Kidney (tissue), 14 donors: Measurements from ENCODE around the gene DCXR. TPM values are rescaled to one million over a fixed set of nuclear protein-coding genes. Genes with fewer than 3 reads are reported as not detected.

ENCODE experiments used
- DNase-seq, 5 donors: peaks; one replicate each; pipeline ENCODE4 v3.0.0-alpha.2; 2013 to 2020
- FAIRE-seq: peaks from 2 replicates; lab custom pipeline; 2012; peaks lifted over from hg19 to GRCh38; lab: Jason Lieb, UNC
- H3K27ac ChIP-seq, 2 donors: one replicate each; pipeline ENCODE4 v1.7.0; 2013; ENCODE audit warnings: low read depth in 2 of 2, low read length in 2 of 2, inconsistent platforms in 1 of 2
- H3K27me3 ChIP-seq: one replicate; pipeline ENCODE4 v1.7.1; 2013; ENCODE audit warnings: low read length, inconsistent platforms; ENCODE audit not compliant: control insufficient read depth, insufficient read depth
- H3K36me3 ChIP-seq, 3 donors: one replicate each; pipeline versions ENCODE4 v1.7.0 to v1.7.1; 2013; ENCODE audit warnings: low read length in 3 of 3, control low read depth in 1 of 3, inconsistent platforms in 1 of 3; ENCODE audit not compliant: insufficient read depth in 3 of 3, control insufficient read depth in 2 of 3
- H3K4me1 ChIP-seq, 3 donors: one replicate each; pipeline versions ENCODE4 v1.7.0 to v1.7.1; 2013; ENCODE audit warnings: low read length in 3 of 3, inconsistent platforms in 1 of 3, low read depth in 1 of 3; ENCODE audit not compliant: control insufficient read depth in 2 of 3, insufficient read depth in 2 of 3
- H3K4me3 ChIP-seq, 3 donors: one replicate each; pipeline versions ENCODE4 v1.7.0 to v1.8.1; 2013; ENCODE audit warnings: low read length in 3 of 3, control low read depth in 1 of 3, inconsistent platforms in 1 of 3
- H3K9ac ChIP-seq, 3 donors: one replicate each; pipeline versions ENCODE4 v1.7.0 to v1.7.1; 2013; ENCODE audit warnings: low read length in 3 of 3, control low read depth in 1 of 3, inconsistent platforms in 1 of 3
- H3K9me3 ChIP-seq, 3 donors: one replicate each; pipeline versions ENCODE4 v1.7.0 to v1.7.1; 2013; ENCODE audit warnings: low read length in 3 of 3, control low read depth in 1 of 3, inconsistent platforms in 1 of 3; ENCODE audit not compliant: control insufficient read depth in 2 of 3, insufficient read depth in 1 of 3
- intact Hi-C: fragments of 100-400 bp; cut with DNase I; formaldehyde crosslinking; loops from one replicate; pipeline ENCODE4 v1.11.1; 2022
- polyA plus RNA-seq: library from polyadenylated mRNA; stranded (reverse); fragments of 350-450 nt; fragmentation: Illumina TruSeq; extraction: RNeasy Lipid Tissue Mini Kit (QIAGEN cat#74804); gene quantifications from one replicate; pipeline ENCODE4 v1.2.3, GENCODE V29; 2014; ENCODE audit warnings: low read depth, low replicate concordance; ENCODE audit not compliant: insufficient read depth
- total RNA-seq: library from RNA; stranded (reverse); fragmentation: NEBNext Ultra II Directional; extraction: Animal tissue kit (Norgen Biotek cat#: 25700); gene quantifications from one replicate; pipeline ENCODE4 v1.2.1, GENCODE V29; 2021
- TF ChIP-seq, protein P1 (sequence below): IDR thresholded peaks from 3 replicates; pipeline ENCODE4 v1.5.1; 2012; ENCODE audit warnings: mild to moderate bottlenecking, moderate library complexity, borderline replicate concordance; ENCODE audit not compliant: insufficient read depth; ENCODE audit errors: extremely low read depth
- donor health status: control.
- donor health status: control.
- donor health status: control.
- donor health status: control.
- donor health status: control.
- donor health status: DM: yes; HTN: yes; CAD: no.
- donor health status: Normal renal cell carcinoma (clear cell type).

Gene DCXR
- total and polyA plus RNA-seq, 2 donors from 2014 or later, result 102 to 551 TPM

DNA sequence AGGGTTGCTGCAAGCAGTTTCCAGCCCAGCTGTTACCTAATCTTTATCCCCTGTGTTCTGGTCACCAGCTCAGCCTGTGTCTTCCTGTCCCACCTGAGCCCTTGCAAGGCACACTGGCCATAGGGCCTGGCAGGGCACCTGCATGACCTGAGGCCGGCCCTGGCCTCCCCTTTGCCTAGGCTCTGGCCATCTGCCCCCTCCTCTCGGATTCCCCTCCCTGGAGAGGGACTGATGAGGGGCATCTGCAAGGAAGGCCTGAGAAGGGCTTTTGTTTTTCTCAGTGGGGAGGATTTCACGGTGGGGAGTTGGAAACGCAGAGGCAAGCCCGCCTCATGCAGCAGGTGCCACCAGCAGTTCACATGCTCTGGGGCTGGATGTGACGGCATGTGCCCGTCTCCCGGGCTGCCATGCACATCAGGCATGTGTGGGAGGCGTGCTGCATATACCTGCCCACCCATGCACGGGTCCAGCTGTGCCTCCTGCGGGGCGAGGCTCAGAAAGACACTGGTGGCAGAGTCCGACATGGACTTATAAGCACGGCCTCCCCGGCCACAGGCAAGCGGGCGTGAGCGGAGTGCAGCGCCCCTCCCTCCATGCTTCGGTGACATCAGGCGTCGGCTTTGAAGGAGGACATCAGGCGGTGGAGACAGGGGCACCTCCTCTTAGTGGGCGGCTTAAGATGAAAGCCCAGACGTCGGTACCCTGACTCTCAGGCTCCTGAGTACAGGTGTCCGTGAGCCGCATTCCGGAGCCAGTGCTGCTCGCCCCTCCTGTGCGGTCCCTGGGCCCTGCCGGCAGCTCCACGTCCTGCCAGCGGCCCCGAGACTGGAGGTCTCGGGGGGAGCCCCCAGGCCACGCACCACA is 43.5 kb downstream of the DCXR start:
- no peak overlapping the region for H3K9ac ChIP-seq
- peaks cover 0 to 18% (median 15%) of the 10 kb centered on the region in 3 donors for H3K4me1 ChIP-seq
- H3K36me3 ChIP-seq, result no peaks in the 10 kb centered on the region
- TF ChIP-seq, protein P1, sequence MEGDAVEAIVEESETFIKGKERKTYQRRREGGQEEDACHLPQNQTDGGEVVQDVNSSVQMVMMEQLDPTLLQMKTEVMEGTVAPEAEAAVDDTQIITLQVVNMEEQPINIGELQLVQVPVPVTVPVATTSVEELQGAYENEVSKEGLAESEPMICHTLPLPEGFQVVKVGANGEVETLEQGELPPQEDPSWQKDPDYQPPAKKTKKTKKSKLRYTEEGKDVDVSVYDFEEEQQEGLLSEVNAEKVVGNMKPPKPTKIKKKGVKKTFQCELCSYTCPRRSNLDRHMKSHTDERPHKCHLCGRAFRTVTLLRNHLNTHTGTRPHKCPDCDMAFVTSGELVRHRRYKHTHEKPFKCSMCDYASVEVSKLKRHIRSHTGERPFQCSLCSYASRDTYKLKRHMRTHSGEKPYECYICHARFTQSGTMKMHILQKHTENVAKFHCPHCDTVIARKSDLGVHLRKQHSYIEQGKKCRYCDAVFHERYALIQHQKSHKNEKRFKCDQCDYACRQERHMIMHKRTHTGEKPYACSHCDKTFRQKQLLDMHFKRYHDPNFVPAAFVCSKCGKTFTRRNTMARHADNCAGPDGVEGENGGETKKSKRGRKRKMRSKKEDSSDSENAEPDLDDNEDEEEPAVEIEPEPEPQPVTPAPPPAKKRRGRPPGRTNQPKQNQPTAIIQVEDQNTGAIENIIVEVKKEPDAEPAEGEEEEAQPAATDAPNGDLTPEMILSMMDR, result no peak
- no peak overlapping the region for H3K27ac ChIP-seq
- DNase-seq (peak in 3 of 5 donors; percentile 54 to 80 (median 63)), FAIRE-seq (no peak)
- intact Hi-C loops, result no loop called here
- H3K4me3 ChIP-seq, result no peak overlapping the region
- H3K9me3 ChIP-seq, result no peaks in the 10 kb centered on the region
- H3K27me3 ChIP-seq, result no peaks in the 10 kb centered on the region

DNA sequence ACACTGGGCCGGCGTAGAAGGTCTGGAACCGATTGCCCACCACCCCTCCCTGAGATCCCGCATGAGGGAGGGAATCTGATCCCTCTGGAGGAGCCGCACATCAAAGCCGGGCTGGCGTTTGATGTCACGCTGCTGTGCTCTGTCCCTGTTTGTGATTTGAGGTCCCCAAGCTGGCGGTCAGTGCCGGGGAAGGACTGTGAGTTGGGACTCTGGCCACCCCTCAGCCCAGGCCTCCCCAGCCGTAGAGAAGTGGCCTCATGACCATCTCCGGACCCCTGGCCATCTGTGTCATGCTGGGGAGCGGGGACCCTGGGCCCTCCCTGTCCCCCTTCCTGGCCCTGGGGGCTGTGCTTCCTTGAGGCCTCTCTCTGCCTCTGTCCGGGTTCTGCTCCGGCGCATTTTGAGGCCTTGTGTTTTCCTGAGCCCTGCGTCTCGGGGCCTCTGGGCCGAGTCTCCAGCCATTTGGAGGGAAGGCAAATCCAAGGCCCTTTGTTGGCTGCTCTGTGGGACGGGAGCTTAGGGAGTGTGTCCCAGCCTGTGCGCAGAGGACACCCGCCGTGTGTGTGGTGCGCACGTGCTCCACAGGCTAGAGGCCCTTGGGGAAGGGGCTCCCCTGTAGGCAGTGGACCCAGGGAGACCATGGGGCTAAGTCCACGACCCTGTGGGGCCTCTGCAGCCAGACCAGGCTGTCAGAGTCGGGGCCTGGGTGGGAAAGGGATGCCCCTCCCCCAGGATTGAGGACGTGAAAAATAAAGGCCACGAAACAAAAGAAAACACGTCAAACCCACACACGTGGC is 45.0 kb downstream of the DCXR start:
- DNase-seq, result peak in 4 of 5 donors; percentile 90 to 93 (median 92)

DNA sequence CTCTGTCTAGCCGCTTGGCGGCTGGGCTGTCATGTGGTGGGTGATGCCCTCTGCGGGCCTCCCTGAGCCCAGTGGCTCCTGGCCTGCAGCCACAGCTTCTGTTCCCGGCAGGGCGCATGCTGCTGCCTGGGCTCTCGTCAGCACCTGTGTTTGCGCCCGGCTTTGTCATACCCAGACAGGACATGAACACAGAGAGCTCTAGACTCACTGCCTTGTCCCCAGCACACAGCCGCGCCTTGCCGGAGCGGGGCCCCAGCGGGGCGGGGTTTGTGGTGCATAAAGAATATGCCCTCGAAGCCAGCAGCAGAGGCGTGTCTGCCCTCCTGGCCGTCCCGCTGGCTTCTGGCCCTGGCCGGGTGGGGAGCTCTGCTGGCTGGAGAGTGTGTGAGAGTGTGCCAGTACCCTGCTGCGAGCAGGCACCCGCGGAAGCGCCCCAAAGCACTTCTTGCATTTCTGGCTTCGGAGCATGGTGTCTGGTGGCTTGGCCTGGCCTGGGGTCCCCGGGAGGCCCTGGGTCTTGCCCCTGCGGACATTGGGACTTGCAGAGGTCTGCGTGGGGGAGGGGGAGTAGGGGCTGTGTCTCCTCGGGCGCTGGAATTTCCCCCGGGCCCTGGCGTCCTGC is 45.7 kb downstream of the DCXR start:
- H3K9ac ChIP-seq, result no peak overlapping the region
- no peaks in the 10 kb centered on the region for H3K36me3 ChIP-seq
- H3K27ac ChIP-seq, result no peak overlapping the region
- no peak overlapping the region for H3K4me3 ChIP-seq
- FAIRE-seq (no peak), DNase-seq (peak; percentile 75 to 92 (median 80))
- H3K27me3 ChIP-seq, result no peaks in the 10 kb centered on the region
- TF ChIP-seq, protein P1, result peak; percentile 1
- intact Hi-C loops, result no loop called here
- no peaks in the 10 kb centered on the region for H3K9me3 ChIP-seq
- peaks cover 0 to 18% (median 15%) of the 10 kb centered on the region in 3 donors for H3K4me1 ChIP-seq

More for the DNA sequence above, 45.0 kb downstream of the DCXR start:
- Histone ChIP-seq H3K9ac (no peak overlapping the region), H3K27ac (no peak overlapping the region), H3K4me3 (no peak overlapping the region), H3K36me3 (no peaks in the 10 kb centered on the region), H3K27me3 (no peaks in the 10 kb centered on the region), H3K9me3 (no peaks in the 10 kb centered on the region), H3K4me1 (peaks cover 0 to 18% (median 15%) of the 10 kb centered on the region in 3 donors)
- no peak for FAIRE-seq
- intact Hi-C loops, result no loop called here
- TF ChIP-seq, protein P1, result no peak
